IMR-90 (cell line): Measurements from ENCODE around the gene SLC44A5. TPM values are rescaled to one million over a fixed set of nuclear protein-coding genes. Genes with fewer than 3 reads are reported as not detected.

Experiments used
- ATAC-seq: fragments of 200-7000 bp; cut with Tn5 transposase; 2 replicates; pipeline ENCODE4 v1.9.1; 2020; ENCODE audit warnings: low read depth, mild to moderate bottlenecking, moderate library complexity
- BruUV-seq: library from RNA; stranded (reverse); fragments of 400-500 nt; replicated peaks from 2 replicates; lab custom pipeline; 2021; lab: Mats Ljungman, UMichigan
- CTCF ChIA-PET: fragments of 300-600 bp; formaldehyde crosslinking; extraction: SDS; loops from one replicate; lab custom pipeline; 2021; ENCODE audit warnings: antibody characterized with exemption; lab: Yijun Ruan, JAX
- POLR2A ChIA-PET: fragments of 300-600 bp; sonication (Branson Sonifier 250); formaldehyde crosslinking; loops from one replicate; lab custom pipeline; 2022; ENCODE audit warnings: antibody characterized with exemption; ENCODE audit not compliant: unreplicated experiment; lab: Charles Lee
- DNase-seq: peaks from one replicate; pipeline ENCODE4 v3.0.0; 2013
- H2AFZ ChIP-seq: replicated peaks from 2 replicates; pipeline ENCODE3; 2013; ENCODE audit warnings: low read length, mild to moderate bottlenecking; ENCODE audit not compliant: poor library complexity
- H2AK5ac ChIP-seq: 2 replicates; pipeline ENCODE4 v1.6.1; 2013; ENCODE audit warnings: low read depth, low read length, inconsistent platforms
- H2AK9ac ChIP-seq: replicated peaks from 2 replicates; pipeline ENCODE3; 2013; ENCODE audit warnings: mild to moderate bottlenecking, low read depth, low read length, moderate library complexity; ENCODE audit not compliant: poor library complexity
- H2BK120ac ChIP-seq: 2 replicates; pipeline ENCODE4 v1.6.1; 2013; ENCODE audit warnings: low read depth, low read length, inconsistent platforms
- H2BK15ac ChIP-seq: 3 replicates; pipeline ENCODE4 v1.6.1; 2013; ENCODE audit warnings: low read depth, low read length, inconsistent platforms
- H2BK20ac ChIP-seq: 2 replicates; pipeline ENCODE4 v1.6.1; 2013; ENCODE audit warnings: low read depth, mild to moderate bottlenecking, inconsistent platforms, low read length, moderate library complexity
- H2BK5ac ChIP-seq: 2 replicates; pipeline ENCODE4 v1.6.1; 2013; ENCODE audit warnings: mild to moderate bottlenecking, low read depth, low read length, inconsistent platforms; ENCODE audit not compliant: poor library complexity, severe bottlenecking
- H3K14ac ChIP-seq: replicated peaks from 2 replicates; pipeline ENCODE4 v1.6.1; 2013; ENCODE audit warnings: low read depth, low read length, inconsistent platforms
- H3K18ac ChIP-seq: 2 replicates; pipeline ENCODE4 v1.6.1; 2013; ENCODE audit warnings: low read depth, low read length, control low read depth
- H3K23ac ChIP-seq: 2 replicates; pipeline ENCODE4 v1.6.1; 2013; ENCODE audit warnings: low read depth, low read length, inconsistent platforms
- H3K27ac ChIP-seq: 2 replicates; pipeline ENCODE4 v1.5.1; 2013; ENCODE audit warnings: mild to moderate bottlenecking, control low read depth, low read length; ENCODE audit not compliant: insufficient read depth
- H3K27me3 ChIP-seq: 2 replicates; pipeline ENCODE4 v1.6.1; 2013; ENCODE audit warnings: low read length; ENCODE audit not compliant: control insufficient read depth, insufficient read depth
- H3K36me3 ChIP-seq: 2 replicates; pipeline ENCODE4 v1.6.1; 2013; ENCODE audit warnings: low read length, mixed read lengths; ENCODE audit not compliant: control insufficient read depth, insufficient read depth
- H3K4ac ChIP-seq: 2 replicates; pipeline ENCODE4 v1.6.1; 2013; ENCODE audit warnings: low read depth, low read length, inconsistent platforms
- H3K4me1 ChIP-seq: 2 replicates; pipeline ENCODE4 v1.6.1; 2013; ENCODE audit warnings: low read length, mixed read lengths; ENCODE audit not compliant: control insufficient read depth, insufficient read depth
- H3K4me2 ChIP-seq: 2 replicates; pipeline ENCODE4 v1.6.1; 2013; ENCODE audit warnings: low read depth, mild to moderate bottlenecking, control low read depth, low read length, moderate library complexity
- H3K4me3 ChIP-seq: 2 replicates; pipeline ENCODE4 v1.5.1; 2013; ENCODE audit warnings: low read depth, mild to moderate bottlenecking, control low read depth, low read length, moderate library complexity; ENCODE audit not compliant: insufficient read depth
- H3K56ac ChIP-seq: 2 replicates; pipeline ENCODE4 v1.6.1; 2013; ENCODE audit warnings: low read length, inconsistent platforms; ENCODE audit not compliant: insufficient read depth; ENCODE audit errors: extremely low read depth
- H3K79me1 ChIP-seq, 2 experiments: 2 replicates each; pipeline ENCODE4 v1.6.1; 2013; ENCODE audit warnings: low read length in 2 of 2, inconsistent platforms in 1 of 2, low read depth in 1 of 2
- H3K9ac ChIP-seq: 2 replicates; pipeline ENCODE4 v1.6.1; 2013; ENCODE audit warnings: low read depth, low read length, control low read depth
- H3K9me1 ChIP-seq: 2 replicates; pipeline ENCODE4 v1.6.1; 2013; ENCODE audit warnings: low read length, inconsistent platforms; ENCODE audit not compliant: insufficient read depth
- H3K9me3 ChIP-seq: 2 replicates; pipeline ENCODE4 v1.6.1; 2013; ENCODE audit warnings: low read length; ENCODE audit not compliant: control insufficient read depth, insufficient read depth
- H4K20me1 ChIP-seq: 2 replicates; pipeline ENCODE4 v1.6.1; 2013; ENCODE audit warnings: low read length, inconsistent platforms; ENCODE audit not compliant: insufficient read depth
- H4K5ac ChIP-seq: 2 replicates; pipeline ENCODE4 v1.6.1; 2013; ENCODE audit warnings: mild to moderate bottlenecking, low read depth, low read length, control low read depth
- H4K8ac ChIP-seq, 2 experiments: 2 replicates each; pipeline ENCODE4 v1.6.1; 2013; ENCODE audit warnings: low read depth in 2 of 2, low read length in 2 of 2, control low read depth in 1 of 2, inconsistent platforms in 1 of 2
- H4K91ac ChIP-seq: 2 replicates; pipeline ENCODE4 v1.6.1; 2013; ENCODE audit warnings: low read depth, low read length, inconsistent platforms; ENCODE audit not compliant: insufficient read depth
- CEBPB ChIP-seq: IDR thresholded peaks from 2 replicates; pipeline ENCODE4 v1.6.1; 2012; ENCODE audit warnings: low read depth, low read length, improper control_type of control experiment
- CTCF ChIP-seq: conservative IDR thresholded peaks from 2 replicates; pipeline ENCODE4 v1.5.1; 2012; ENCODE audit warnings: mild to moderate bottlenecking, low read depth, low read length, improper control_type of control experiment
- MAZ ChIP-seq: IDR thresholded peaks from 2 replicates; pipeline ENCODE4 v1.6.1; 2012; ENCODE audit warnings: low read depth, mild to moderate bottlenecking, low read length, improper control_type of control experiment, moderate library complexity, borderline replicate concordance
- NFE2L2 ChIP-seq: fragments of 150-350 bp; IDR thresholded peaks from 2 replicates; pipeline ENCODE4 v1.6.1; 2016; ENCODE audit warnings: low read depth, mild to moderate bottlenecking, low read length
- whole genome bisulfite sequencing, 2 experiments: methylation state at CpG; one replicate each; pipeline versions ENCODE4 v1.1.5 to v1.1.7; 2013; ENCODE audit warnings: missing lambda C conversion rate in 2 of 2; ENCODE audit not compliant: insufficient read length in 1 of 2; ENCODE audit errors: extremely low coverage in 2 of 2; 5-methylcytosine and 5-hydroxymethylcytosine counted together
- dilution Hi-C: fragments of 300-500 bp; cut with HindIII; formaldehyde crosslinking; loops from one replicate; pipeline ENCODE4 v1.14.3; 2018; ENCODE audit warnings: low sequenced_read_pairs; ENCODE audit not compliant: unreplicated experiment
- in situ Hi-C: fragments of 300-500 bp; cut with MboI; formaldehyde crosslinking; loops from 3 replicates; pipeline ENCODE4 v1.14.3; 2019; ENCODE audit warnings: low sequenced_read_pairs, inconsistent platforms, mixed read lengths
- intact Hi-C: fragments of 100-400 bp; cut with micrococcal nuclease; formaldehyde crosslinking; loops from 2 replicates; pipeline ENCODE4 v1.10.0; 2022
- polyA plus RNA-seq, 3 experiments: library from polyadenylated mRNA; depleted of rRNA; stranded (reverse); fragments of >200 nt; gene quantifications; 2 replicates each; pipeline ENCODE4 v1.2.3, GENCODE V29; 2012; ENCODE audit warnings: low replicate concordance in 1 of 3
- total RNA-seq: library from RNA; depleted of rRNA; stranded (reverse); fragments of >200 nt; gene quantifications from 2 replicates; pipeline ENCODE4 v1.2.3, GENCODE V29; 2012
- TF ChIP-seq, protein P1 (sequence below): fragments of 150-350 bp; IDR thresholded peaks from 2 replicates; pipeline ENCODE4 v1.6.1; 2016; ENCODE audit warnings: low read depth, mild to moderate bottlenecking, low read length, moderate library complexity, borderline replicate concordance

Gene SLC44A5
- total and polyA plus RNA-seq, 2 of the 4 experiments (the other 2 are of a cell fraction): under 0.01 TPM; not detected in 1

GRCh38 chr1:75470448-75470847, 140.5 kb downstream of the SLC44A5 start:
- H3K9me3 ChIP-seq: peaks cover 4% of the 10 kb centered on the region; the same call in 1 of the 2 replicates
- H2BK120ac ChIP-seq: no peak overlapping the region
- in situ Hi-C loops (no loop called here), dilution Hi-C loops (no loop called here), intact Hi-C loops (no loop called here)
- no peak overlapping the region for H2AK9ac ChIP-seq
- no peaks in the 10 kb centered on the region for H3K4me1 ChIP-seq
- no peak overlapping the region for H3K9ac ChIP-seq
- no TSS peak for BruUV-seq
- no peak overlapping the region for H4K91ac ChIP-seq
- no CpG with 5 or more reads among the region's 6 CpGs for WGBS, 2 experiments
- H3K56ac ChIP-seq: no peak overlapping the region
- no peak overlapping the region for H4K8ac ChIP-seq
- H3K23ac ChIP-seq: no peak overlapping the region
- no peak overlapping the region for H2BK20ac ChIP-seq
- no peak for TF ChIP-seq CEBPB
- no peak for TF ChIP-seq MAZ
- TF ChIP-seq CTCF: no peak
- TF ChIP-seq, protein P1, sequence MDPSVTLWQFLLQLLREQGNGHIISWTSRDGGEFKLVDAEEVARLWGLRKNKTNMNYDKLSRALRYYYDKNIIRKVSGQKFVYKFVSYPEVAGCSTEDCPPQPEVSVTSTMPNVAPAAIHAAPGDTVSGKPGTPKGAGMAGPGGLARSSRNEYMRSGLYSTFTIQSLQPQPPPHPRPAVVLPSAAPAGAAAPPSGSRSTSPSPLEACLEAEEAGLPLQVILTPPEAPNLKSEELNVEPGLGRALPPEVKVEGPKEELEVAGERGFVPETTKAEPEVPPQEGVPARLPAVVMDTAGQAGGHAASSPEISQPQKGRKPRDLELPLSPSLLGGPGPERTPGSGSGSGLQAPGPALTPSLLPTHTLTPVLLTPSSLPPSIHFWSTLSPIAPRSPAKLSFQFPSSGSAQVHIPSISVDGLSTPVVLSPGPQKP: no peak
- no peak for TF ChIP-seq NFE2L2
- H3K18ac ChIP-seq: no peak overlapping the region
- no peak overlapping the region for H2AFZ ChIP-seq
- DNase-seq (no peak), ATAC-seq (no peak)
- ChIA-PET POLR2A (no interaction called here), CTCF (no interaction called here)
- no peak overlapping the region for H2AK5ac ChIP-seq
- H3K4me3 ChIP-seq: no peak overlapping the region
- no peak overlapping the region for H3K4me2 ChIP-seq
- H3K36me3 ChIP-seq: no peaks in the 10 kb centered on the region
- no peaks in the 10 kb centered on the region for H3K79me1 ChIP-seq
- H4K20me1 ChIP-seq: no peaks in the 10 kb centered on the region
- no peaks in the 10 kb centered on the region for H3K27me3 ChIP-seq
- no peak overlapping the region for H3K27ac ChIP-seq
- no peak overlapping the region for H2BK15ac ChIP-seq
- no peak overlapping the region for H2BK5ac ChIP-seq
- H3K14ac ChIP-seq: no peak overlapping the region
- no peaks in the 10 kb centered on the region for H3K9me1 ChIP-seq
- no peak overlapping the region for H4K5ac ChIP-seq
- H3K4ac ChIP-seq: no peak overlapping the region
